Brain microvascular endothelial cell (primary cell): Measurements from ENCODE around the gene PHF2.

Experiments
- DNase-seq: peaks from one replicate; pipeline ENCODE4 v3.0.0-alpha.2; 2020
- H3K27ac ChIP-seq: fragments of 250-450 bp; sonication (Bioruptor Pico); 2 replicates; pipeline ENCODE4 v1.5.1; 2020; ENCODE audit warnings: mild to moderate bottlenecking, moderate library complexity
- H3K27me3 ChIP-seq: fragments of 250-450 bp; sonication (Bioruptor Pico); replicated peaks from 2 replicates; pipeline ENCODE4 v1.5.1; 2020; ENCODE audit warnings: mild to moderate bottlenecking
- H3K36me3 ChIP-seq: fragments of 250-450 bp; sonication (Bioruptor Pico); replicated peaks from 2 replicates; pipeline ENCODE4 v1.5.1; 2020; ENCODE audit warnings: mild to moderate bottlenecking
- H3K4me3 ChIP-seq: 2 replicates; pipeline ENCODE4 v1.5.1; 2011; ENCODE audit warnings: low read depth, mild to moderate bottlenecking, control low read depth, low read length, moderate library complexity
- CTCF ChIP-seq: IDR thresholded peaks from 2 replicates; pipeline ENCODE4 v1.5.1; 2011; ENCODE audit warnings: low read depth, mild to moderate bottlenecking, moderate library complexity, low read length, control low read depth, inconsistent platforms; ENCODE audit errors: missing control alignments
- in situ Hi-C: cut with HindIII; loops from 2 replicates; pipeline ENCODE4 v1.10.0; 2017; ENCODE audit warnings: low sequenced_read_pairs, low pct_ligation_motif_present

Gene PHF2

DNA sequence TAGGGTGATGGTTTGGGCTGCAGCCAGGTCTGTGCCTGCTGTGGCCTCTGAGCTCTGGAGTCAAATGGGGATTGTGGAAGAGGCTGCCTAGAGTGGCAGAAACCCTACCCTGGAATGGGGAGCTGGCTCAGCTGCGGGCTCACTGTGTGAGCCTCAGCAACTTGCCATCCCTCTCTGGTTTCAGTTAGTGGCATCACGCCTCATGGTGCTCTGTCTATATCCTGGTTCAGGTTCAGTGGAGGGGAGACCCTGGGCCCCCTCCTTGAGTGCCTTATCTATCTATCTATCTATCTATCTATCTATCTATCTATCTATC is 132.6 kb downstream of the PHF2 start:
- no peak for DNase-seq
- Histone ChIP-seq H3K36me3 (no peaks in the 10 kb centered on the region), H3K27me3 (no peaks in the 10 kb centered on the region), H3K27ac (no peak overlapping the region), H3K4me3 (no peak overlapping the region)
- in situ Hi-C loops = no loop called here
- no peak for TF ChIP-seq CTCF

DNA sequence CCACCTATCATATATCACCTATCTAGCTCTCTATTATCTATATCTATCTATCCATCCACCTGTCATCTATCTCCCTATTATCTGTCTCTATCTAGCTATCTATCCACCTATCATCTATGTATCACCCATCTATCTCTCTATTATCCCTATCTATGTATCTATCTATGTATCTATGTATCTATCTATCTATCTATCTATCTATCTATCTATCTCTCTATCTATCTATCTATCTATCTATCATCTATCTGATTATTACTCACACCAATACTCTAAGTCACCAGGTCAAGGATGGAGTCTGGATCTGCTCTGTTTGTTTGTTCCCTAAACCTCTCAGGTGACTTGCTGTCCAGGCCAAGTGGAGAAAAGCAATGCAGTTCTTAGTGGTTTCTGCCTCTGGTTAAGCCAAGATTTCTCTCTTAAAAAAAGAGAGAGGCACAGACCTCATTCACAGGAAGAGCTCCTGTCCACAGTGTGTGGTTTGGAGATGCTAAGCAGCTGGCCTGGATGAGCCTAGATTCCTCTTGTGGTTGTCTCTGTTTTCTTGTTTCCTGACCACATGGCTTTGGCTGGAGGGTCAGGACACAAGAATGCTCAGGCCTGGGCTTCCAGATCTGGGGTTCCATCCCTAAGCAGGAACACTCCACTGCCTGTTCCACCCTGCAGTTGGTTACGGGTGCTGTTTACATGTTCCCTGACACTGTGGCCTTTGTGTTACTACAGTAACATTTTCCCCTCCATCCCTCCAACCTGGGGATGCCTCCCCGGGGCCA is 133.4 kb downstream of the PHF2 start:
- H3K36me3 ChIP-seq = no peaks in the 10 kb centered on the region
- no peaks in the 10 kb centered on the region for H3K27me3 ChIP-seq
- TF ChIP-seq CTCF = no peak
- DNase-seq = no peak
- H3K27ac ChIP-seq = no peak overlapping the region
- in situ Hi-C loops = no loop called here
- H3K4me3 ChIP-seq = no peak overlapping the region

DNA sequence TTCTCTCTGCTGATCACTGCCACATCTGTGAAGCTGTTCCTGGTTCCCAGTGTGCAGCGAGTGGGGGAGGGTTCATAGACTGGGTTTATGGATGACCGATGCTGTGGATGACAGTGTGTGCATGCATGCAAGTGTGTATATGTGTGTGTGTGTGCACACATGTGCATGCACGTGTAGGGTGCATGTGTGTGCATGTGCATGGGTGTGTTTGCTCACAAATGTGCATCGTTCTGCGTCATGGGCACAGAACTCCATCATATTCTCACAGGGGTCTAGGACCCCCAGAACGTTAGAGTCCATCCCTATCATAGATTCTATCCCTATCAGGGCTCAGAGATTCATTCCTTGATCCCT is 134.0 kb downstream of the PHF2 start:
- no peaks in the 10 kb centered on the region for H3K27me3 ChIP-seq
- H3K36me3 ChIP-seq = no peaks in the 10 kb centered on the region
- DNase-seq = no peak
- H3K27ac ChIP-seq = no peak overlapping the region
- H3K4me3 ChIP-seq = no peak overlapping the region
- in situ Hi-C loops = no loop called here
- TF ChIP-seq CTCF = no peak

GRCh38 chr9:93711002-93711401 is 134.6 kb downstream of the PHF2 start:
- in situ Hi-C loops = no loop called here
- Histone ChIP-seq H3K27me3 (no peaks in the 10 kb centered on the region), H3K27ac (no peak overlapping the region), H3K4me3 (no peak overlapping the region), H3K36me3 (no peaks in the 10 kb centered on the region)
- no peak for TF ChIP-seq CTCF
- no peak for DNase-seq

DNA sequence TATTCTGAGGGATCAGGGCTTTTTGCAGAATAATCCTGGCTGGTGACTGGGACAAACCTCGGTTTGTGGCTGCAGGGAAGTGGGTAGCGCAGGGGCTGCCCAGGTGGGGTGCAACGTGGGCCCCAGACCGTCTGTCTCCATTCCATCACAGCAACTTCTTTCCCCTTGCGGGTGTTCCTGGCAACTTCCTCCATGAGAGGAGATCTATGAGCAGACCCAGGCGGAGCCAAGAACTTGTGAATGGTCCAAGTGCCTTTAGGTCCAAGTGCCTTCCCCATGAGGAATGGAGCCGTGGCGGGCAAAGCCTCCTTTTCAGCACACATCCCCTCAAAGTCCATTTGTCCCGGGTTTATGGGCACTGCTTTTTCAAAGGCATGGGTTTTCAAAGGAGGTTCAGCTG is 136.5 kb downstream of the PHF2 start:
- H3K4me3 ChIP-seq = no peak overlapping the region
- no peaks in the 10 kb centered on the region for H3K36me3 ChIP-seq
- DNase-seq = no peak
- in situ Hi-C loops = no loop called here
- no peak overlapping the region for H3K27ac ChIP-seq
- H3K27me3 ChIP-seq = no peaks in the 10 kb centered on the region
- no peak for TF ChIP-seq CTCF

DNA sequence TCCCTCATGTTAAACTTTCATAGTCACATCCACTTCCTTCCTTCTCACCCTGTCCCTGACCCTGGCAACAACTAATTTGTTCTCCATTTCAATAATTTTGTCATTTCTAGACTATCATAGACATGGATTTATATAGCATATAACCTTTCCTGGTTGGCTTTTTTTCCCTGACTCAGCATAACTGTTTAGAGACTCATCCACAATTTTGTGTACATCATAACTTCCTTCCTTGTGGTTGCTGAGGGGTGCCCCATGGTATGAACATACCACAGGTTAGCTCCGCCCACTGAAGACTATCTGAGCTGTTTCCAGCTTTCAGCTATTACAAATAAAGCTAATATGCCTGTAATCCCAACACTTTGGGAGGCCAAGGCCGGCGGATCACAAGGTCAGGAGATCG is 137.3 kb downstream of the PHF2 start:
- Histone ChIP-seq H3K36me3 (no peaks in the 10 kb centered on the region), H3K27ac (no peak overlapping the region), H3K4me3 (no peak overlapping the region), H3K27me3 (no peaks in the 10 kb centered on the region)
- no peak for DNase-seq
- in situ Hi-C loops = no loop called here
- no peak for TF ChIP-seq CTCF
